RWPE1 (cell line): ENCODE measurements around the gene MPV17L2.

Source experiments
- CTCF ChIA-PET: fragments of 350-600 bp; sonication (Branson Sonifier 250); formaldehyde crosslinking; extraction: SDS; loops from one replicate; lab custom pipeline; 2021; lab: Yijun Ruan, JAX
- POLR2A ChIA-PET: fragments of 400-600 bp; formaldehyde crosslinking; extraction: SDS; loops from one replicate; lab custom pipeline; 2020; ENCODE audit warnings: antibody characterized with exemption; ENCODE audit not compliant: low non-redundant PET; lab: Yijun Ruan, JAX
- DNase-seq: peaks from one replicate; pipeline ENCODE4 v3.0.0; 2012; ENCODE audit warnings: low spot score
- H3K27ac ChIP-seq: fragments of 450-650 bp; 2 replicates; pipeline ENCODE4 v1.5.1; 2017
- TF ChIP-seq, protein P1 (sequence below): fragments of 450-650 bp; conservative IDR thresholded peaks from 2 replicates; pipeline ENCODE4 v1.5.1; 2017; ENCODE audit warnings: low read depth, mild to moderate bottlenecking

The MPV17L2 gene

DNA sequence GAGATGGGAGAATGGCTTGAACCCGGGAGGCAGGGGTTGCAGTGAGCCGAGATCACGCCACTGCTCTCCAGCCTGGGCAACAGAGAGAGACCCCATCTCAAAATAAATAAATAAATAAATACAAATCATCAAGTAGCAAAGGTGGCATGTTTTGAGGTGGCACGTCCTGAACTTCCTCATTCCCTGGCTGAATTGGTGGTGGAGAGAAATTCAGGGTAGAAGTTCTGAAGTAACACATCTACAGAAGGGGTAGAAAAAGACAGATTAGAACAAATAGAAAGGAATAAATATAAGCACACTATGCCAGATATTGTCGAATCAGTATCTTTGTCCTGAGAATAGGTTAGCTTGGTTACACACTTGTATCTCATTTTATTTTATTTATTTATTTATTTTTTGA is 13.1 kb upstream of the MPV17L2 start:
- peak overlapping the region; percentile 18; the same call in 1 of the 2 replicates for H3K27ac ChIP-seq
- DNase-seq = no peak
- POLR2A ChIA-PET = no interaction called here
- TF ChIP-seq, protein P1, sequence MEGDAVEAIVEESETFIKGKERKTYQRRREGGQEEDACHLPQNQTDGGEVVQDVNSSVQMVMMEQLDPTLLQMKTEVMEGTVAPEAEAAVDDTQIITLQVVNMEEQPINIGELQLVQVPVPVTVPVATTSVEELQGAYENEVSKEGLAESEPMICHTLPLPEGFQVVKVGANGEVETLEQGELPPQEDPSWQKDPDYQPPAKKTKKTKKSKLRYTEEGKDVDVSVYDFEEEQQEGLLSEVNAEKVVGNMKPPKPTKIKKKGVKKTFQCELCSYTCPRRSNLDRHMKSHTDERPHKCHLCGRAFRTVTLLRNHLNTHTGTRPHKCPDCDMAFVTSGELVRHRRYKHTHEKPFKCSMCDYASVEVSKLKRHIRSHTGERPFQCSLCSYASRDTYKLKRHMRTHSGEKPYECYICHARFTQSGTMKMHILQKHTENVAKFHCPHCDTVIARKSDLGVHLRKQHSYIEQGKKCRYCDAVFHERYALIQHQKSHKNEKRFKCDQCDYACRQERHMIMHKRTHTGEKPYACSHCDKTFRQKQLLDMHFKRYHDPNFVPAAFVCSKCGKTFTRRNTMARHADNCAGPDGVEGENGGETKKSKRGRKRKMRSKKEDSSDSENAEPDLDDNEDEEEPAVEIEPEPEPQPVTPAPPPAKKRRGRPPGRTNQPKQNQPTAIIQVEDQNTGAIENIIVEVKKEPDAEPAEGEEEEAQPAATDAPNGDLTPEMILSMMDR = no peak
- CTCF ChIA-PET = no interaction called here

DNA sequence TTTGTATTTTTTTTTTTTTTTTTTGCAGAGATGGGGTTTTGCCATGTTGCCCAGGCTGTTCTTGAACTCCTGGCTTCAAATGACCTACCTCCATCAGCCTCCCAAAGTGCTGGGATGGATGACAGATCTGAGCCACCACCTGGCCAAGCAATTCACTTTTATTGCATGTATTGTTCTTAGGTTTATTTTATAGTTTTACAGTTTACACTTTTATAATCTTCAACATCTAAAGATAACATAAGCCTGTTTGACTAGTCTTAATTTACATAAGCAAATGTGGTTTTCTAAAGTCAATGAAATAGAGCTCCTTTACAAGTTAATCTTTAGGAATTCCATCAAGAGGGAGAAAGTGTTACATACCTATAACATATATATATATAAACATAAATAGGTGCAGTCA is 9.5 kb upstream of the MPV17L2 start:
- POLR2A ChIA-PET = interaction anchor here (0.7 to 1.1 kb wide), 2 partner anchors 10 to 73 kb away, joined by 5 to 6 read pairs; partner anchors contain the start of gene IFI30
- no peak for DNase-seq
- TF ChIP-seq, protein P1 = no peak
- CTCF ChIA-PET = interaction anchor here (2.0 kb wide), 1 partner anchor 68 kb away, joined by 4 read pairs; no protein-coding TSS in a partner anchor
- H3K27ac ChIP-seq = no peak overlapping the region

DNA sequence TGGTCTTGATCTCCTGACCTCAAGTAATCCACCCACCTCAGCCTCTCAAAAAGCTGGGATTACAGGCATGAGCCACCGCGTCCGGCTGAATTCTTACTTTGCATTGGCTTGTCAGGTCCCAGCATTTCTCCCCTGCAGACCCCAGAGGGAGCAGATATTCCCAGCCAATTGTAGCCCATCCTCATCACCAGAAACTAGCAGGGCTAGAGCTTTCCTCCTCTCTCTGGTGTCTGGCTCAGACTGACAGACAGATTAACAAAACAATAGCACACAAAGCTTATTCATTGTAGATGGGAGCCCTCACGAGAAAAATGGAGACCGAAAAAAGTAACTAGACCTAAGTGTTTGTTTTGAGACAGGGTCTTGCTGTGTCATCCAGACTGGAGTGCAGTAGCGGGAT is 7.5 kb upstream of the MPV17L2 start:
- peak overlapping the region; percentile 7; the same call in 1 of the 2 replicates for H3K27ac ChIP-seq
- ChIA-PET POLR2A (no interaction called here), CTCF (no interaction called here)
- TF ChIP-seq, protein P1 = no peak
- DNase-seq = no peak

DNA sequence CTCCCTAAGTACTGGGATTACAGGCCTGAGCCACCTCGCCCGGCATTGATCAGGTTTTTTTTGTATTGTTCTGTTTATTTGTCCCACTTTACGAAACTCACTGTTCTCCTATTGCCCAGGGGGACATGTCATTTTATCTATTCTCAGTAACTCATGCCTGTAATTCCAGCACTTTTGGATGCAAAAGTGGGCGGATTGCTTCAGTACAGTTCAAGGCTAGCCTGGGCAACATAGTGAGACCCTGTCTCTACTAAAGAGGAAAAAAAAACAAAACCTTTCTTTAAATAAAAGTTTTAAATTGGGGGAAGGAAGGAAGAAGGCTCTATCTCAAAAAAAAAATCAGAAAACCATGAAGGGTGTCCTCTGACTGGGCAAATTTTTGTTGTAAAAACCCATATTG is 2.7 kb upstream of the MPV17L2 start:
- POLR2A ChIA-PET = no interaction called here
- CTCF ChIA-PET = interaction anchor here (0.6 kb wide), 2 partner anchors 9 to 12 kb away, joined by 4 to 5 read pairs; no protein-coding TSS in a partner anchor
- peak overlapping the region; percentile 98 for H3K27ac ChIP-seq
- TF ChIP-seq, protein P1 = no peak
- DNase-seq = no peak

DNA sequence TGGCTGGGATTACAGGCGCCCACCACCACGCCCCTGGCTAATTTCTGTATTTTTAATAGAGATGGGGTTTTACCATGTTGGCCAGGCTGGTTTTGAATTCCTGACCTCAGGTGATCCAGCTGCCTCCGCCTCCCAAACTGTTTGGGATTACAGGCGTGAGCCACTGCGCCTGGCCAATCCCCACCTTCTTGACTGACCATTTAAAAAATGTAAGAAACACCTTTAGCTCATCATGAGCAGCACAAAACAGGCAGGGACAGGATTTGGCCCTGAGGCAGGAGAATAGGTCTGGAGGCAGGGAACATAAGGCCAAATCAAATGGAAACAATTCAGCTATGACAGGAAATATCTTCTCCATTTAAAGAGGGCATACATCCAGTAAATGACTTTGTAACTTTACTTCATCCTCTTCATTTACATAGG is 1.4 kb upstream of the MPV17L2 start:
- TF ChIP-seq, protein P1 = no peak
- DNase-seq = no peak
- H3K27ac ChIP-seq = peak overlapping the region; percentile 98
- ChIA-PET POLR2A (interaction anchor here (0.6 to 0.7 kb wide), 4 partner anchors 25 to 230 kb away, joined by 3 to 9 read pairs (median 6); no protein-coding TSS in a partner anchor), CTCF (interaction anchor here (0.9 to 1.9 kb wide), 4 partner anchors 13 to 196 kb away, joined by 3 to 8 read pairs (median 4); no protein-coding TSS in a partner anchor)

DNA sequence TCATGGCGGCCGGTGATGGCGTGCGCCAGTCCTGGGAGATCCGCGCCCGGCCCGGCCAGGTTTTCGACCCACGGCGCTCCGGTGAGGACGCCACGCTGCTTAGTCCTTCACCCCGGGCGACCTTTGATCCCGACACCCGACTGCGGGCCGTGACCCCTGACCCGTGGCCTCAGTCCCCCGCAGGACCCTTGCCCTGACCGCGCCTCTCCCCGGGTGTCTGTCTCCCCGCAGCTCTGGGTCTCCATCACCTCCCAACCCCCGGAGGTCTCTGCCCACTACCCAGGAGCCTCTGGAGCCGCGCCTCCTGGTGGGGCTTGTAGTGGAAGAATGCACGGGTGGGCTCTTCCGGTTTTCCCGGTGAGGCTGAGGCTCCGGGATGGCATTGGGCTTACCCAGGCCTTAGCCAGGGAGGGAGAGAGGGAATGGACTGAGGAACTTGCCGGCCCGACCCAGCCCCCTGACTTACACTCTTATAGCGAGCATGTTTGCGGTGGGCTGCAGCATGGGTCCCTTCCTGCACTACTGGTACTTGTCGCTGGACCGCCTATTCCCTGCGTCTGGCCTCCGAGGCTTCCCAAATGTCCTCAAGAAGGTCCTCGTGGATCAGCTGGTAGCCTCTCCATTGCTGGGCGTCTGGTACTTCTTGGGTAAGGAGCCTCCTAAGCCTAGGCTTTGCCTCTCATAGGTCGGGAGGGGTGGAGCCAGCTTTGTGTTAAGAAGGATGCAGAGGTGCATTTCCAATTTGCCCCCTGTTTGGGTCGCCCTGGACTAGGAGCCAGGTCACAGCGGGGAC is 566 bp downstream of the MPV17L2 start:
- peak overlapping the region; percentile 98 for H3K27ac ChIP-seq
- POLR2A ChIA-PET = interaction anchor here (0.5 to 1.0 kb wide), 4 partner anchors 9 to 81 kb away, joined by 3 to 7 read pairs (median 3); partner anchors contain the start of gene RAB3A
- CTCF ChIA-PET = interaction anchor here (1.5 kb wide), 1 partner anchor 58 kb away, joined by 8 read pairs; no protein-coding TSS in a partner anchor
- TF ChIP-seq, protein P1 = no peak
- DNase-seq = no peak
